ENCODE measurements around the gene NTF3.

Gene NTF3

DNA sequence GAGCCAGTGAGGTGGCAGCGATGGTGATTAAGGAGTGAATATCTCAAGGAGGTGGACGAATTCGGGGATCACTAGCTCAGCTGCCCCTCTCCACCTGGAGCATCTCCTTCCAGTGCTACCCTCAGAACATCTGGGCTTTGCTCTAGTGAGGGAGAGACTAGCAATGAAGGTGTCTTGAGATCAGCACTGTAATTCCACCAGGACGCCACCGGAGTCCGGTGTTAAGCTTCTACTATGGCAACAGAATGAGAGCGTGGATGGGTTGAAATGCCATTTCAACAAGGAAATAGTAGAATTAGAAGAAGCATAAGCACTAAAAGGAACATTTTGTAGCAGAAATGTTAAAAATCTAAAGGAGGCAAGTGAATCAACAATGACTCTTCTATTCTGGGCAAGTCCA, 61.1 kb downstream of the NTF3 start:
- DNase-seq: no peak
- TF ChIP-seq CTCF (IDR thresholded peaks at IDR 0.05; ENCODE audit: low read depth, low read length): no peak

GRCh38 chr12:5494343-5494742, 62.4 kb downstream of the NTF3 start:
- no peak for DNase-seq
- Histone ChIP-seq H3K36me3 (no peaks in the 10 kb centered on the region), H3K4me1 (no peaks in the 10 kb centered on the region), H3K9me3 (no peaks in the 10 kb centered on the region), H3K4me3 (ENCODE audit: low read depth, low read length) (no peak overlapping the region), H3K27me3 (peaks cover 10% of the 10 kb centered on the region)
- no peak for TF ChIP-seq CTCF (IDR thresholded peaks at IDR 0.05; ENCODE audit: low read depth, low read length)

More for the DNA sequence above, 61.1 kb downstream of the NTF3 start:
- Histone ChIP-seq H3K4me3 (ENCODE audit: low read depth, low read length) (no peak overlapping the region), H3K36me3 (no peaks in the 10 kb centered on the region), H3K4me1 (no peaks in the 10 kb centered on the region), H3K27me3 (peaks cover 15% of the 10 kb centered on the region), H3K9me3 (no peaks in the 10 kb centered on the region)

DNA sequence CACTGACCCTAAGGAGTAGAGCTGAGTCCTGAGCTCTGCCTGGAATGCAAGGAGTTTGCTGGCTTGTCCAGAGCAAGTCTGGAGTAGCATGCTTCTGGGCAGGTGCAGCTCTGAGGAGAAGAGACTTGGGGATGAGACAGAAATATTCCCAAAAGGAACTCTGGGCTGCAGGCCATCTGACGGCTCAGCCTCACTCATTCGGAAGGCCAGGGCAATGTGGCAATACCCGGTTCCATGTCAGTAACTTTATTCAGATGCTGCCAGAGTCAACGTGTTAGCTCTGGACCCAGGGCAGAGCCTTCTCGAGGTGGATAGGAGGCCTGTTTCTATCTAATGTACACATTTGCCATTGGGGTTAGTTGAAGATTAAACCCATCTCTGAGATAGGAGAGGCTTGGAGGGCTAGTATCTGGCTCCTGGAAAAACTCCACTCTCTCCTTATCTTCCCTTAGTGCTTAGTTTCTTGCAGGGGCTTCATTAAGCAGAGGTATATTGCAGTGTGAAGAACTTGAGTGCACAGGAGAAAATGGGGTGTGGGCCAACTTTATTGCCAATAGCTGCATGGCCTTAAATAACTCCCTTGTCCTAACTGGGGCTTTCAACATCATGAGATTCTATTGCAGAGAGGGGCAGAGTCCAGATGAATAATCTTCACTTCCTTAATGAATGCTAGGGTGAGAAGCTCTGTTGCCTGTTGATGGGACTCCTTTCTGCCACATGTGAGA, 65.6 kb downstream of the NTF3 start:
- H3K9me3 ChIP-seq: no peaks in the 10 kb centered on the region
- peaks cover 26% of the 10 kb centered on the region for H3K27me3 ChIP-seq
- H3K4me1 ChIP-seq: no peaks in the 10 kb centered on the region
- TF ChIP-seq CTCF (IDR thresholded peaks at IDR 0.05; ENCODE audit: low read depth, low read length): no peak
- H3K4me3 ChIP-seq (ENCODE audit: low read depth, low read length): no peak overlapping the region
- no peak for DNase-seq
- H3K36me3 ChIP-seq: no peaks in the 10 kb centered on the region

- no peak for TF ChIP-seq CTCF (IDR thresholded peaks at IDR 0.05; ENCODE audit: low read depth, low read length)
- H3K36me3 ChIP-seq: no peaks in the 10 kb centered on the region
- H3K4me1 ChIP-seq: no peaks in the 10 kb centered on the region
- H3K9me3 ChIP-seq: no peaks in the 10 kb centered on the region
- peaks cover 28% of the 10 kb centered on the region for H3K27me3 ChIP-seq
- no peak for DNase-seq
- no peak overlapping the region for H3K4me3 ChIP-seq (ENCODE audit: low read depth, low read length)
Measured at GRCh38 chr12:5498076-5498475, 66.2 kb downstream of the NTF3 start.

DNA sequence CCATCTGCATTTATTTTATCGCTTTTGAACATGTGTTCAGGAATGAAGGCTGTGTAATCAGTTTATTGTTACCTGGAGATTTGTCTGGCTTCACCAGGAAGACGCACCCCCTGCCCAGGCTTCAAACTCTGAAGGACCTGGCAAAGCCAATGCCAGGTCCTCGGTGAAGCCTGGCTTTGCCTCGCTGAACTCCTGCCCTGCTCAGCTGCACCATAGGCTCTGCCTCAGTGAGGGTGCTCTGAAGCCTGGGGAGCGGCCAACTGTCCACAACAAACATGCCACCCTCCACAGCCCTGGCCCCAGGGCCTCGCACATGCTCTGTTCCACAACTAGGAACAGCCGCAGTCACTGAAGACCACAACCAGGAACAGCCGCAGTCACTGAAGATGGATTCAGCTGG, 66.9 kb downstream of the NTF3 start:
- no peak for DNase-seq
- H3K36me3 ChIP-seq: no peaks in the 10 kb centered on the region
- no peaks in the 10 kb centered on the region for H3K9me3 ChIP-seq
- TF ChIP-seq CTCF (IDR thresholded peaks at IDR 0.05; ENCODE audit: low read depth, low read length): no peak
- H3K27me3 ChIP-seq: peaks cover 29% of the 10 kb centered on the region
- no peak overlapping the region for H3K4me3 ChIP-seq (ENCODE audit: low read depth, low read length)
- H3K4me1 ChIP-seq: no peaks in the 10 kb centered on the region

GRCh38 chr12:5499566-5500330, 67.8 kb downstream of the NTF3 start:
- no peaks in the 10 kb centered on the region for H3K4me1 ChIP-seq
- DNase-seq: no peak
- peaks cover 29% of the 10 kb centered on the region for H3K27me3 ChIP-seq
- TF ChIP-seq CTCF (IDR thresholded peaks at IDR 0.05; ENCODE audit: low read depth, low read length): no peak
- H3K36me3 ChIP-seq: no peaks in the 10 kb centered on the region
- no peak overlapping the region for H3K4me3 ChIP-seq (ENCODE audit: low read depth, low read length)
- no peaks in the 10 kb centered on the region for H3K9me3 ChIP-seq

Measured in BE2C (cell line).